ENCODE data around the gene LMAN1L. TPM values are rescaled to one million over a fixed set of nuclear protein-coding genes. Genes with fewer than 3 reads are reported as not detected.

Gene LMAN1L
- total RNA-seq, 4 donors from 2014 or later, result 3.5 TPM; not detected in 3

- no peak for TF ChIP-seq POLR2A (IDR thresholded peaks at IDR 0.05)
- TF ChIP-seq CTCF (IDR thresholded peaks at IDR 0.05), result no peak
- WGBS, 2 donors, result 2% methylated on average over 17 to 46 of the region's 72 CpGs
- H3K27ac ChIP-seq, result peak overlapping the region; percentile 20 to 80 (median 58)
- intact Hi-C loops (cut with DNase I), result no loop called here
- H3K27me3 ChIP-seq, result no peaks in the 10 kb centered on the region
- H3K9me3 ChIP-seq, result no peaks in the 10 kb centered on the region
- H3K4me1 ChIP-seq, result peaks cover 47 to 61% of the 10 kb centered on the region in 2 donors
- DNase-seq, result peak; percentile 36 to 39
- no peaks in the 10 kb centered on the region for H3K36me3 ChIP-seq
- H3K4me3 ChIP-seq (replicated peaks in 1 of 3), result peak overlapping the region; percentile 62 to 87 (median 71)
These were observed 30.2 kb upstream of the LMAN1L start for GRCh38 chr15:74782259-74783071.

- H3K27ac ChIP-seq, result peak overlapping the region in 2 of 3 donors; percentile 58 to 80
- TF ChIP-seq CTCF (IDR thresholded peaks at IDR 0.05) (no peak), POLR2A (IDR thresholded peaks at IDR 0.05) (no peak)
- H3K36me3 ChIP-seq, result no peaks in the 10 kb centered on the region
- DNase-seq, result peak in 1 of 2 donors; percentile 28
- H3K4me3 ChIP-seq (replicated peaks in 1 of 3), result peak overlapping the region; percentile 62 to 87 (median 71)
- H3K9me3 ChIP-seq, result no peaks in the 10 kb centered on the region
- H3K4me1 ChIP-seq, result peaks cover 51 to 63% of the 10 kb centered on the region in 2 donors
- H3K27me3 ChIP-seq, result no peaks in the 10 kb centered on the region
- 28% methylated on average over 7 to 9 of the region's 13 CpGs for WGBS, 2 donors
- intact Hi-C loops (cut with DNase I), result no loop called here
These were observed 29.4 kb upstream of the LMAN1L start for GRCh38 chr15:74783072-74783807.

- Histone ChIP-seq H3K4me3 (replicated peaks in 1 of 3) (peak overlapping the region in 1 of 3 donors; percentile 87), H3K4me1 (peaks cover 51 to 69% of the 10 kb centered on the region in 2 donors), H3K9me3 (no peaks in the 10 kb centered on the region), H3K27ac (peak overlapping the region in 2 of 3 donors; percentile 58 to 80), H3K36me3 (no peaks in the 10 kb centered on the region), H3K27me3 (no peaks in the 10 kb centered on the region)
- DNase-seq, result no peak
- intact Hi-C loops (cut with DNase I), result no loop called here
- WGBS, 2 donors, result 57 to 59% methylated on average over 3 of the region's 3 CpGs
- no peak for TF ChIP-seq CTCF (IDR thresholded peaks at IDR 0.05)
- TF ChIP-seq POLR2A (IDR thresholded peaks at IDR 0.05), result no peak
These were observed 28.8 kb upstream of the LMAN1L start for GRCh38 chr15:74783808-74784175.

- WGBS, 2 donors, result 75 to 79% methylated on average over 8 of the region's 8 CpGs
These were observed 28.0 kb upstream of the LMAN1L start for GRCh38 chr15:74784426-74785193.

More at GRCh38 chr15:74784426-74785193, 28.0 kb upstream of the LMAN1L start:
- no peak for TF ChIP-seq POLR2A (IDR thresholded peaks at IDR 0.05)
- no peak for TF ChIP-seq CTCF (IDR thresholded peaks at IDR 0.05)
- H3K9me3 ChIP-seq, result no peaks in the 10 kb centered on the region
- H3K36me3 ChIP-seq, result no peaks in the 10 kb centered on the region
- intact Hi-C loops (cut with DNase I), result no loop called here
- H3K4me3 ChIP-seq (replicated peaks in 1 of 3), result no peak overlapping the region
- no peaks in the 10 kb centered on the region for H3K27me3 ChIP-seq
- no peak for DNase-seq
- H3K4me1 ChIP-seq, result peaks cover 56 to 77% of the 10 kb centered on the region in 2 donors
- peak overlapping the region in 1 of 3 donors; percentile 61 for H3K27ac ChIP-seq

Measured in thyroid gland (tissue), 4 donors.